ENCODE measurements around the gene SQOR. TPM values are rescaled to one million over a fixed set of nuclear protein-coding genes. Genes with fewer than 3 reads are reported as not detected.

The SQOR gene
- total RNA-seq, 2 donors from 2014 or later, result 21.2 to 30.7 TPM

GRCh38 chr15:45641999-45642932 lies 7.4 kb downstream of the SQOR start:
- H3K36me3 ChIP-seq, result no peaks in the 10 kb centered on the region
- peak overlapping the region; percentile 2 to 55 for H3K27ac ChIP-seq
- H3K4me3 ChIP-seq, result no peak overlapping the region
- H3K27me3 ChIP-seq, result no peaks in the 10 kb centered on the region
- TF ChIP-seq CTCF (IDR thresholded peaks at IDR 0.05), result no peak
- DNase-seq (ENCODE audit: low spot score), result no peak
- H3K4me1 ChIP-seq, result peaks cover 0 to 63% of the 10 kb centered on the region in 2 donors
- H3K9me3 ChIP-seq, result no peaks in the 10 kb centered on the region

GRCh38 chr15:45644437-45644836 lies 9.6 kb downstream of the SQOR start:
- DNase-seq (ENCODE audit: low spot score), result no peak
- TF ChIP-seq CTCF (IDR thresholded peaks at IDR 0.05), result no peak
- no peak overlapping the region for H3K4me3 ChIP-seq
- peaks cover 0 to 59% of the 10 kb centered on the region in 2 donors for H3K4me1 ChIP-seq
- H3K9me3 ChIP-seq, result no peaks in the 10 kb centered on the region
- no peaks in the 10 kb centered on the region for H3K27me3 ChIP-seq
- no peak overlapping the region for H3K27ac ChIP-seq
- H3K36me3 ChIP-seq, result no peaks in the 10 kb centered on the region

- Histone ChIP-seq H3K27me3 (no peaks in the 10 kb centered on the region), H3K9me3 (no peaks in the 10 kb centered on the region), H3K4me3 (no peak overlapping the region), H3K4me1 (peaks cover 0 to 52% of the 10 kb centered on the region in 2 donors), H3K27ac (peak overlapping the region in 1 of 2 donors; percentile 1), H3K36me3 (no peaks in the 10 kb centered on the region)
- no peak for TF ChIP-seq CTCF (IDR thresholded peaks at IDR 0.05)
- no peak for DNase-seq (ENCODE audit: low spot score)
Observed at GRCh38 chr15:45645026-45645980, 10.5 kb downstream of the SQOR start.

GRCh38 chr15:45646220-45646619 lies 11.4 kb downstream of the SQOR start:
- Histone ChIP-seq H3K4me3 (no peak overlapping the region), H3K9me3 (no peaks in the 10 kb centered on the region), H3K27ac (no peak overlapping the region), H3K36me3 (no peaks in the 10 kb centered on the region), H3K27me3 (no peaks in the 10 kb centered on the region), H3K4me1 (peaks cover 0 to 45% of the 10 kb centered on the region in 2 donors)
- DNase-seq (ENCODE audit: low spot score), result no peak
- no peak for TF ChIP-seq CTCF (IDR thresholded peaks at IDR 0.05)

GRCh38 chr15:45647828-45648227 lies 13.0 kb downstream of the SQOR start:
- peaks cover 0 to 32% of the 10 kb centered on the region in 2 donors for H3K4me1 ChIP-seq

More at GRCh38 chr15:45647828-45648227, 13.0 kb downstream of the SQOR start:
- H3K36me3 ChIP-seq, result no peaks in the 10 kb centered on the region
- no peak overlapping the region for H3K27ac ChIP-seq
- no peak for TF ChIP-seq CTCF (IDR thresholded peaks at IDR 0.05)
- no peaks in the 10 kb centered on the region for H3K27me3 ChIP-seq
- no peak overlapping the region for H3K4me3 ChIP-seq
- no peaks in the 10 kb centered on the region for H3K9me3 ChIP-seq
- no peak for DNase-seq (ENCODE audit: low spot score)

Measured in right atrium auricular region (tissue), 2 donors.